HEK293 (cell line): ENCODE measurements around the gene RSU1.
A peak's percentile ranks its signal among the peaks of the same experiment; 100 is the strongest.

ENCODE experiments used
- CTCF ChIA-PET: fragments of 350-600 bp; formaldehyde crosslinking; extraction: SDS; loops from one replicate; lab custom pipeline; 2021; ENCODE audit warnings: antibody characterized with exemption; lab: Yijun Ruan, JAX
- POLR2A ChIA-PET: fragments of 300-600 bp; formaldehyde crosslinking; extraction: SDS; loops from one replicate; lab custom pipeline; 2020; ENCODE audit warnings: antibody characterized with exemption, inconsistent platforms; lab: Yijun Ruan, JAX
- H3K27ac ChIP-seq: fragments of 200-500 bp; sonication (Bioruptor generic); 2 replicates; pipeline ENCODE4 v1.5.1; 2014; ENCODE audit warnings: low read depth, low read length, control low read depth, inconsistent platforms; ENCODE audit errors: extremely low read depth
- H3K36me3 ChIP-seq, 2 experiments: fragments of 200-500 bp in 1 of 2; sonication (Bioruptor generic) in 1 of 2; 1 replicate in 1 of 2; 2 replicates in 1 of 2; pipeline ENCODE4 v1.5.1; 2014 to 2017; ENCODE audit warnings: inconsistent platforms in 2 of 2, low read length in 2 of 2; ENCODE audit not compliant: control insufficient read depth in 2 of 2, insufficient read depth in 1 of 2
- H3K4me1 ChIP-seq: fragments of 200-500 bp; sonication (Bioruptor generic); 2 replicates; pipeline ENCODE4 v1.5.1; 2014; ENCODE audit warnings: mild to moderate bottlenecking, low read length, inconsistent platforms; ENCODE audit not compliant: control insufficient read depth, insufficient read depth
- H3K4me3 ChIP-seq: 2 replicates; pipeline ENCODE4 v1.5.1; 2011; ENCODE audit warnings: low read depth, mild to moderate bottlenecking, control low read depth, low read length, moderate library complexity
- H3K9me3 ChIP-seq: fragments of 200-500 bp; sonication (Bioruptor generic); 2 replicates; pipeline ENCODE4 v1.5.1; 2014; ENCODE audit warnings: low read depth, low read length, inconsistent platforms; ENCODE audit not compliant: control insufficient read depth, insufficient read depth
- ATF2 ChIP-seq: fragments of 450-650 bp; formaldehyde crosslinking; IDR thresholded peaks from 2 replicates; pipeline ENCODE4 v1.5.1; 2016; ENCODE audit warnings: missing biosample characterization, missing genetic modification characterization, low read depth
- GLIS2 ChIP-seq: fragments of 450-650 bp; formaldehyde crosslinking; IDR thresholded peaks from 2 replicates; pipeline ENCODE4 v1.5.1; 2016; ENCODE audit warnings: missing biosample characterization, missing genetic modification characterization
- KLF16 ChIP-seq: fragments of 450-650 bp; formaldehyde crosslinking; IDR thresholded peaks from 2 replicates; pipeline ENCODE4 v1.5.1; 2017; ENCODE audit warnings: missing biosample characterization, missing genetic modification characterization
- MZF1 ChIP-seq: fragments of 450-650 bp; formaldehyde crosslinking; IDR thresholded peaks from 2 replicates; pipeline ENCODE4 v1.5.1; 2017; ENCODE audit warnings: missing biosample characterization, missing genetic modification characterization, borderline replicate concordance
- PRDM2 ChIP-seq: fragments of 450-650 bp; formaldehyde crosslinking; IDR thresholded peaks from 2 replicates; pipeline ENCODE4 v1.5.1; 2016; ENCODE audit warnings: missing biosample characterization, missing genetic modification characterization, borderline replicate concordance
- SALL2 ChIP-seq: fragments of 450-650 bp; formaldehyde crosslinking; IDR thresholded peaks from 2 replicates; pipeline ENCODE4 v1.5.0; 2017; ENCODE audit warnings: missing biosample characterization, mild to moderate bottlenecking, missing genetic modification characterization, borderline replicate concordance
- SCRT2 ChIP-seq: fragments of 450-650 bp; formaldehyde crosslinking; IDR thresholded peaks from 2 replicates; pipeline ENCODE4 v1.5.1; 2016; ENCODE audit warnings: missing biosample characterization, missing genetic modification characterization
- ZFP3 ChIP-seq: fragments of 450-650 bp; formaldehyde crosslinking; IDR thresholded peaks from 2 replicates; pipeline ENCODE4 v1.5.1; 2016; ENCODE audit warnings: low read depth, missing biosample characterization, missing genetic modification characterization
- ZNF24 ChIP-seq: fragments of 450-650 bp; formaldehyde crosslinking; IDR thresholded peaks from 2 replicates; pipeline ENCODE4 v1.5.1; 2016; ENCODE audit warnings: missing biosample characterization, missing genetic modification characterization
- ZNF335 ChIP-seq: fragments of 450-650 bp; formaldehyde crosslinking; conservative IDR thresholded peaks from 2 replicates; pipeline ENCODE4 v1.5.1; 2016; ENCODE audit warnings: missing biosample characterization, missing genetic modification characterization
- ZNF48 ChIP-seq: fragments of 450-650 bp; formaldehyde crosslinking; IDR thresholded peaks from 2 replicates; pipeline ENCODE4 v1.5.1; 2016; ENCODE audit warnings: missing biosample characterization, missing genetic modification characterization
- TF ChIP-seq, protein P1 (sequence below): fragments of 450-650 bp; formaldehyde crosslinking; IDR thresholded peaks from 2 replicates; pipeline ENCODE4 v1.5.1; 2017; ENCODE audit warnings: missing biosample characterization, missing genetic modification characterization
- TF ChIP-seq, protein P2 (sequence below): fragments of 450-650 bp; formaldehyde crosslinking; IDR thresholded peaks from 2 replicates; pipeline ENCODE4 v1.5.1; 2016; ENCODE audit warnings: missing biosample characterization, missing genetic modification characterization
- TF ChIP-seq, protein P3 (sequence below): fragments of 450-650 bp; formaldehyde crosslinking; IDR thresholded peaks from 2 replicates; pipeline ENCODE4 v1.5.1; 2016; ENCODE audit warnings: missing biosample characterization, missing genetic modification characterization

RSU1 gene

GRCh38 chr10:16673443-16673842 lies 143.8 kb downstream of the RSU1 start:
- no peak overlapping the region for H3K4me3 ChIP-seq
- H3K36me3 ChIP-seq = no peaks in the 10 kb centered on the region; a peak in 1 of 3 replicates
- H3K4me1 ChIP-seq = no peaks in the 10 kb centered on the region
- ChIA-PET POLR2A (no interaction called here), CTCF (no interaction called here)
- no peak overlapping the region for H3K27ac ChIP-seq
- TF ChIP-seq ATF2 (tag by site-specific recombination) = no peak
- TF ChIP-seq SCRT2 (tag by site-specific recombination) = peak; percentile 45; the same call in 1 of the 2 replicates
- no peaks in the 10 kb centered on the region for H3K9me3 ChIP-seq

DNA sequence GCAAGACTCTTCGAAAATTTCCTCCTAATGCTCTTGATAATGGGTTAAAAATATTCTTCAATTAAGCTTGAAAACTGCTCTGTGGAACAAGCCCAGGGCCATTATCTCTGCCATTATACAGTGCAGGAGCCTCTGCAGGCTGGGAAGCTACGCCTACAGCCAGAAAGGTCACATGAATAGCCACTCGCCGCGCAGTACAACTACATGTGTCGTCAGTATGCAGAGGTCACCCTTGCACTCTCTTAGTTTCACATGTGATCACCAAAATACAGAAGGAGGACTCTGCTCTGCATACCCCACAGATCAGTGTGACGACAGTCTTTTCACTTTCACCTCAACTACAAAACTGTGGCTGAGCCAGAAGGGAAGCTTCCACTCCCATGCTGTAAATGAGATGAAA lies 153.8 kb downstream of the RSU1 start:
- TF ChIP-seq MZF1 (tag by site-specific recombination) (no peak), ZNF24 (tag by site-specific recombination) (no peak), SALL2 (tag by site-specific recombination) (no peak), KLF16 (tag by site-specific recombination) (no peak), ZNF48 (tag by site-specific recombination) (no peak), ZFP3 (no peak), ZNF335 (no peak), PRDM2 (tag by site-specific recombination) (no peak), GLIS2 (tag by site-specific recombination) (no peak)
- TF ChIP-seq, protein P1, sequence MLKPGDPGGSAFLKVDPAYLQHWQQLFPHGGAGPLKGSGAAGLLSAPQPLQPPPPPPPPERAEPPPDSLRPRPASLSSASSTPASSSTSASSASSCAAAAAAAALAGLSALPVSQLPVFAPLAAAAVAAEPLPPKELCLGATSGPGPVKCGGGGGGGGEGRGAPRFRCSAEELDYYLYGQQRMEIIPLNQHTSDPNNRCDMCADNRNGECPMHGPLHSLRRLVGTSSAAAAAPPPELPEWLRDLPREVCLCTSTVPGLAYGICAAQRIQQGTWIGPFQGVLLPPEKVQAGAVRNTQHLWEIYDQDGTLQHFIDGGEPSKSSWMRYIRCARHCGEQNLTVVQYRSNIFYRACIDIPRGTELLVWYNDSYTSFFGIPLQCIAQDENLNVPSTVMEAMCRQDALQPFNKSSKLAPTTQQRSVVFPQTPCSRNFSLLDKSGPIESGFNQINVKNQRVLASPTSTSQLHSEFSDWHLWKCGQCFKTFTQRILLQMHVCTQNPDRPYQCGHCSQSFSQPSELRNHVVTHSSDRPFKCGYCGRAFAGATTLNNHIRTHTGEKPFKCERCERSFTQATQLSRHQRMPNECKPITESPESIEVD (tag by site-specific recombination) = no peak
- TF ChIP-seq, protein P2, sequence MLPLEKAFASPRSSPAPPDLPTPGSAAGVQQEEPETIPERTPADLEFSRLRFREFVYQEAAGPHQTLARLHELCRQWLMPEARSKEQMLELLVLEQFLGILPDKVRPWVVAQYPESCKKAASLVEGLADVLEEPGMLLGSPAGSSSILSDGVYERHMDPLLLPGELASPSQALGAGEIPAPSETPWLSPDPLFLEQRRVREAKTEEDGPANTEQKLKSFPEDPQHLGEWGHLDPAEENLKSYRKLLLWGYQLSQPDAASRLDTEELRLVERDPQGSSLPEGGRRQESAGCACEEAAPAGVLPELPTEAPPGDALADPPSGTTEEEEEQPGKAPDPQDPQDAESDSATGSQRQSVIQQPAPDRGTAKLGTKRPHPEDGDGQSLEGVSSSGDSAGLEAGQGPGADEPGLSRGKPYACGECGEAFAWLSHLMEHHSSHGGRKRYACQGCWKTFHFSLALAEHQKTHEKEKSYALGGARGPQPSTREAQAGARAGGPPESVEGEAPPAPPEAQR = no peak
- TF ChIP-seq, protein P3, sequence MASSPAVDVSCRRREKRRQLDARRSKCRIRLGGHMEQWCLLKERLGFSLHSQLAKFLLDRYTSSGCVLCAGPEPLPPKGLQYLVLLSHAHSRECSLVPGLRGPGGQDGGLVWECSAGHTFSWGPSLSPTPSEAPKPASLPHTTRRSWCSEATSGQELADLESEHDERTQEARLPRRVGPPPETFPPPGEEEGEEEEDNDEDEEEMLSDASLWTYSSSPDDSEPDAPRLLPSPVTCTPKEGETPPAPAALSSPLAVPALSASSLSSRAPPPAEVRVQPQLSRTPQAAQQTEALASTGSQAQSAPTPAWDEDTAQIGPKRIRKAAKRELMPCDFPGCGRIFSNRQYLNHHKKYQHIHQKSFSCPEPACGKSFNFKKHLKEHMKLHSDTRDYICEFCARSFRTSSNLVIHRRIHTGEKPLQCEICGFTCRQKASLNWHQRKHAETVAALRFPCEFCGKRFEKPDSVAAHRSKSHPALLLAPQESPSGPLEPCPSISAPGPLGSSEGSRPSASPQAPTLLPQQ = no peak
- TF ChIP-seq, all 188 proteins: peak for 0
- CTCF ChIA-PET = interaction anchor here (0.6 kb wide), 1 partner anchor 662 kb away, joined by 5 read pairs; no protein-coding TSS in a partner anchor
- no peaks in the 10 kb centered on the region for H3K9me3 ChIP-seq
- no peak overlapping the region for H3K27ac ChIP-seq
- H3K4me3 ChIP-seq = no peak overlapping the region
- H3K4me1 ChIP-seq = no peaks in the 10 kb centered on the region
- H3K36me3 ChIP-seq = no peaks in the 10 kb centered on the region
- POLR2A ChIA-PET = no interaction called here
